K562 (cell line): Measurements from ENCODE around the gene KDM4C. TPM values are rescaled to one million over a fixed set of nuclear protein-coding genes. Genes with fewer than 3 reads are reported as not detected.

ENCODE experiments used
- ARID4B ChIP-seq: sonication (generic); formaldehyde crosslinking; IDR thresholded peaks from 2 replicates; pipeline ENCODE4 v1.8.0; 2022; ENCODE audit warnings: mild to moderate bottlenecking, missing genetic modification reagents
- ATF6 ChIP-seq: sonication (generic); formaldehyde crosslinking; IDR thresholded peaks from 2 replicates; pipeline ENCODE4 v1.4.0; 2020; ENCODE audit warnings: mild to moderate bottlenecking, missing genetic modification reagents
- CBFA2T3 ChIP-seq: fragments of 450-650 bp; IDR thresholded peaks from 2 replicates; pipeline ENCODE4 v1.6.1; 2017
- EWSR1 ChIP-seq: fragments of 450-650 bp; IDR thresholded peaks from 2 replicates; pipeline ENCODE4 v1.6.1; 2018; ENCODE audit warnings: borderline replicate concordance, mild to moderate bottlenecking, low read depth, moderate library complexity; ENCODE audit not compliant: partially characterized antibody
- FOS ChIP-seq: IDR thresholded peaks from 3 replicates; pipeline ENCODE4 v1.6.1; 2011; ENCODE audit not compliant: insufficient read length; ENCODE audit errors: extremely low read depth
- FUS ChIP-seq: fragments of 200-400 bp; formaldehyde crosslinking; optimal IDR thresholded peaks from 2 replicates; pipeline ENCODE3; 2017; ENCODE audit warnings: low read depth, low read length
- HDAC3 ChIP-seq: fragments of 450-650 bp; IDR thresholded peaks from 2 replicates; pipeline ENCODE4 v1.6.1; 2018; ENCODE audit warnings: borderline replicate concordance, mild to moderate bottlenecking, moderate library complexity; ENCODE audit not compliant: partially characterized antibody
- HMGXB4 ChIP-seq: sonication (generic); formaldehyde crosslinking; IDR thresholded peaks from 2 replicates; pipeline ENCODE4 v1.8.1; 2023; ENCODE audit warnings: mild to moderate bottlenecking, missing genetic modification reagents
- KLF6 ChIP-seq: fragments of 250-450 bp; sonication (Bioruptor Pico); IDR thresholded peaks from 2 replicates; pipeline ENCODE4 v1.4.0; 2020; ENCODE audit warnings: mild to moderate bottlenecking, moderate library complexity, borderline replicate concordance
- TAF9B ChIP-seq: fragments of 450-650 bp; IDR thresholded peaks from 2 replicates; pipeline ENCODE4 v1.6.1; 2018; ENCODE audit warnings: mild to moderate bottlenecking; ENCODE audit not compliant: partially characterized antibody
- THRA ChIP-seq: fragments of 450-650 bp; IDR thresholded peaks from 2 replicates; pipeline ENCODE4 v1.6.1; 2017; ENCODE audit warnings: mild to moderate bottlenecking, moderate library complexity
- UBTF ChIP-seq, 2 experiments: IDR thresholded peaks; 2 replicates each; pipeline ENCODE4 v1.6.1; 2012; ENCODE audit warnings: improper control_type of control experiment in 2 of 2, low read depth in 2 of 2, low read length in 2 of 2, borderline replicate concordance in 1 of 2
- USF1 ChIP-seq: sonication (generic); formaldehyde crosslinking; IDR thresholded peaks from 2 replicates; pipeline ENCODE4 v1.9.0; 2022; ENCODE audit warnings: mild to moderate bottlenecking, missing genetic modification reagents
- ZBTB8A ChIP-seq: fragments of 450-650 bp; IDR thresholded peaks from 2 replicates; pipeline ENCODE4 v1.6.1; 2018; ENCODE audit warnings: mild to moderate bottlenecking, moderate library complexity; ENCODE audit not compliant: partially characterized antibody
- ZNF282 ChIP-seq: sonication (generic); formaldehyde crosslinking; IDR thresholded peaks from 2 replicates; pipeline ENCODE4 v1.8.1; 2023; ENCODE audit warnings: missing genetic modification reagents
- polyA plus RNA-seq, 8 experiments: library from polyadenylated mRNA; depleted of rRNA in 4 of 8; stranded (reverse) in 5 of 8; unstranded in 3 of 8; fragments of >200 nt; fragmentation: Nextera tagmentation in 2 of 8; fragmentation: Illumina TruSeq in 1 of 8; extraction: Ambion mirVana in 2 of 8; extraction: Trizol in 1 of 8; gene quantifications; 2 replicates each; pipeline versions ENCODE4 v1.2.1 to v1.2.3, GENCODE V29; 2011 to 2014; ENCODE audit warnings: inconsistent platforms in 1 of 8, missing spikeins in 1 of 8
- total RNA-seq, 7 experiments: library from RNA; depleted of rRNA in 6 of 7; stranded (reverse); fragments of >200 nt in 6 of 7; fragmentation: Illumina TruSeq in 2 of 7; extraction: Trizol in 2 of 7; gene quantifications; 2 replicates each; pipeline versions ENCODE4 v1.2.1 to v1.2.3, GENCODE V29; 2011 to 2021; ENCODE audit warnings: low replicate concordance in 1 of 7

The KDM4C gene
- total and polyA plus RNA-seq, 9 of the 15 experiments (the other 6 are each of a cell fraction or from before 2014, with no cell fraction given) = 5.4 to 17.0 (median 12.6) TPM

GRCh38 chr9:6931913-6932312 is 174.1 kb downstream of the KDM4C start (continued):
- TF ChIP-seq HMGXB4 (CRISPR knock-in tag) (no peak), FOS (peak; percentile 12), UBTF (IDR thresholded peaks at IDR 0.05; ENCODE audit: borderline replicate concordance in 1 of 2, low read depth in 2 of 2, low read length in 2 of 2) (no peak), ARID4B (CRISPR knock-in tag) (no peak), ZBTB8A (no peak), ZNF282 (CRISPR knock-in tag) (no peak), THRA (no peak), CBFA2T3 (peak; percentile 88), KLF6 (CRISPR knock-in tag) (no peak), EWSR1 (no peak), TAF9B (peak; percentile 53), HDAC3 (no peak), USF1 (CRISPR knock-in tag) (no peak; the same call in 1 of the 2 replicates), FUS (no peak), ATF6 (no peak)
